Fibroblast of the aortic adventitia (primary cell): ENCODE data around the gene DTX3. TPM values are rescaled to one million over a fixed set of nuclear protein-coding genes. Genes with fewer than 3 reads are reported as not detected.
A peak's percentile ranks its signal among the peaks of the same experiment; 100 is the strongest.
"Not testable (repeated sequence)": the region's sequence is repeated elsewhere in the genome, so short reads cannot be mapped to it uniquely, and the experiment has no call there.

Experiments
- DNase-seq: peaks from one replicate; pipeline ENCODE4 v3.0.0-alpha.2; 2010; ENCODE audit warnings: low read depth
- H3K4me3 ChIP-seq: 2 replicates; pipeline ENCODE4 v1.5.1; 2011; ENCODE audit warnings: low read depth, mild to moderate bottlenecking, control low read depth, low read length, moderate library complexity
- total RNA-seq: library from RNA; depleted of rRNA; stranded (reverse); fragments of >200 nt; gene quantifications from 2 replicates; pipeline ENCODE4 v1.2.3, GENCODE V29; 2012; ENCODE audit warnings: low replicate concordance
- TF ChIP-seq, protein P1 (sequence below): IDR thresholded peaks from 2 replicates; pipeline ENCODE4 v1.5.1; 2011; ENCODE audit warnings: mild to moderate bottlenecking, low read length, control low read depth, inconsistent platforms; ENCODE audit not compliant: insufficient read depth

Gene DTX3
- total RNA-seq, 1 donor: 16.9 TPM

DNA sequence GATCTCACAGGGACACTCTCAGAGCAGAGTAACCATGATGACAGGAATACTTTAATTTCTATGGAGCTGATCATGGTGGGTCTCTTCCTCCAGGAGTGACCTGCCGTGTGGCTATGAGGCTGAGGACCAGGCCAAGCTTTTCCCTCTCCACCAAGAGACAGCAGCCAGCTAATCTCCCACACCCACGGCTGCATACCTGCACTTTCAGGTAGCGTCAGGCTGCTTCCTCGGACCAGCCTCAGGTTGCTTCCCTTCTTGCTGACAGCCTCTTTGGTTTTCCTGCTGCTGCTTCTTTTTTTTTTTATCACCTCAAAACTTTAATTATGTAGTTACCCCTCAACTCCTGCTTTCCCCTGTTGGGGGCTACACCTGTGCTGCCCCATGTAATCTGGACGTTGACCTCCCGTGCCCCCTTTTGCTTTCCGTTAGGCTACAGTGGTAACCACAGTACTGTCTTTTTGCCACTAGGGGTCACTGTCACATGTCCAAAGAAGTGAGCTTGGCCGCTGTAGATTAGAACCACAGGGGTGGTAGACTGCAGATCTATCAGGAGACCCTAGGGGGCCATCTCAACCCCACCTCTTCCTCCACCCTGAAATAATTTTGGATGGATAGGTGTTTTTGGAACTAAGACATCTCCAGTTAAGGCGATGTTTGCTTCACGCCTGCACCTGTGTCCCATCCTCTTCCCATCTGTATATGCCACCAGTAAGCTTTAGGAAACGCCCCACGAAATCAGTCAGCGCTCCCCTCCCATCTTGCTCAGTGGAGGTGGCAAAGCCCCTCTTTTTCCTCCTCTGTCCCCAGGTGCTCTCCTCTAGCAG lies 21.4 kb upstream of the DTX3 start:
- DNase-seq: peak; percentile 87
- TF ChIP-seq, protein P1, sequence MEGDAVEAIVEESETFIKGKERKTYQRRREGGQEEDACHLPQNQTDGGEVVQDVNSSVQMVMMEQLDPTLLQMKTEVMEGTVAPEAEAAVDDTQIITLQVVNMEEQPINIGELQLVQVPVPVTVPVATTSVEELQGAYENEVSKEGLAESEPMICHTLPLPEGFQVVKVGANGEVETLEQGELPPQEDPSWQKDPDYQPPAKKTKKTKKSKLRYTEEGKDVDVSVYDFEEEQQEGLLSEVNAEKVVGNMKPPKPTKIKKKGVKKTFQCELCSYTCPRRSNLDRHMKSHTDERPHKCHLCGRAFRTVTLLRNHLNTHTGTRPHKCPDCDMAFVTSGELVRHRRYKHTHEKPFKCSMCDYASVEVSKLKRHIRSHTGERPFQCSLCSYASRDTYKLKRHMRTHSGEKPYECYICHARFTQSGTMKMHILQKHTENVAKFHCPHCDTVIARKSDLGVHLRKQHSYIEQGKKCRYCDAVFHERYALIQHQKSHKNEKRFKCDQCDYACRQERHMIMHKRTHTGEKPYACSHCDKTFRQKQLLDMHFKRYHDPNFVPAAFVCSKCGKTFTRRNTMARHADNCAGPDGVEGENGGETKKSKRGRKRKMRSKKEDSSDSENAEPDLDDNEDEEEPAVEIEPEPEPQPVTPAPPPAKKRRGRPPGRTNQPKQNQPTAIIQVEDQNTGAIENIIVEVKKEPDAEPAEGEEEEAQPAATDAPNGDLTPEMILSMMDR: peak; percentile 92
- no peak overlapping the region for H3K4me3 ChIP-seq

DNA sequence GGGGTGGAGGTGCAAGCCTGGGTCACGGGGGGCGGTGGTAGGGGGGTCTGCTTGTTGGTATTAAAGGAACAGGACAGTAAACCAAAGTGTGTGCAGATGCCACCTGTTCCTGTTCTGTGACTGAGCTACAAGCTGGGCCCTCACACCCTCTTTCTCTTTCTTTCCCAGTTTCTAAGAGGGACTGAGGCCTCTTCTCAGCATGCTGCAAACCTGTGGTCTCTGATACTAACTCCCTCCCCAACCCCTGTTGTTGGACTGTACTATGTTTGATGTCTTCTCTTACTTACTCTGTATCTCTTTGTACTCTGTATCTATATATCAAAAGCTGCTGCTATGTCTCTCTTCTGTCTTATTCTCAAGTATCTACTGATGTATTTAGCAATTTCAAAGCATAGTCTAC lies 20.6 kb upstream of the DTX3 start:
- no peak overlapping the region for H3K4me3 ChIP-seq
- DNase-seq: no peak
- TF ChIP-seq, protein P1: no peak

DNA sequence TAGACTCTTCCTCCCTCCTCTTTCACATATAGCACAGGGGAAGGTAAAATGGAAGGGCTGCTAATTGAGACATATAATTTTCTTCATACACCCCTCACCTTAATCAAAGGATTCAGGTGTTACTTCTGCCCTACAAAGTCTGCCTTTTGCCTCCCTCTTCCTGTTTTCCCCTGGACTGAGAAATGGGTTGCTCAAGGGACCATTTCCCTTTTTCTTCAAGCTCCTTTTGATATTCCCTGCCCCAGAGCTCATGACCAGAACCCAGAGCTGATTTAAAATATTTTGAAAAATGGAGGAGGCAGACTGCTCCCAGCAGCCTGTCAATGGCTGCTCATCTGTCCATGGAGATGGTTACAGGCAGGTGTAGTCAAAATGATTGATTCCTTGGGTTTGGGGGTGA lies 19.9 kb upstream of the DTX3 start:
- no peak overlapping the region for H3K4me3 ChIP-seq
- TF ChIP-seq, protein P1: no peak
- DNase-seq: no peak

DNA sequence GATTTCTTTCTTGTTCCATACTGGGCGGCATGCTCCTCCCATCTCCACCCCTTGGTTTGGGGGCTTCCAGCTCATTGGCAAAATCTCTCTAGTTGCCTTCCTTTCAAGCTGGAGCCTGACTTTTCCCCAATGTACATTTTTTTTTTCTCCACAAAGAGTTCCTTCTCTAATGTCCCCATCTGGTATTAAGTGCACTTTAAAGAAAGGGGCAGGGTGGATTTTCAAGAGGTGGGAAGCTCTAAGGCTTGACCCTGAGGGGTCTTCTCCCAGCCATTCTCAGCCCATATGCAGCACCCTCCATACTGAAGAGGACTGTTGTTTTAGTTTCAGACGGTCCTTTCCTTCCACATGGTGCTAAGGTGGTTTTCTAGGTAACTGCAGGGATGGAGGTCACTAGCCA lies 19.5 kb upstream of the DTX3 start:
- no peak for DNase-seq
- TF ChIP-seq, protein P1: no peak

DNA sequence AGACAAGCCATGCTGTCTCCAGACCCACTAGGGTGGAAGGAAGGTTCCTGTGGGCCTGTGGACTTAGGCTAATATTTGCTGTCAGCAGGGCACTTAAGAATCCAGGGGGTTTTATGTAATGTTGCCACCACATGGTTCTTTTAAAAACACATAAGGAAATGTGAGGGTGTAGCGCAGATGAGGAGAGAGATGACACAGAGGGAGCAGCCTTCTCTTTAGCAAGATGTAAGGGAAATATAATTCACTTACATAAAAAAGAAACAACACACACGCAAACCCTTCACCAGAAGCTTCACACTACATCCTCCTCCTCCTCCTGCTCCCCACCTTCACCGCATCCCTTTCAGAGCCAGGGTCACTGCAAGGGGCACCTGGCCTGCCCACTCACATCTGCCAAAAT lies 18.5 kb upstream of the DTX3 start:
- H3K4me3 ChIP-seq: no peak overlapping the region
- TF ChIP-seq, protein P1: no peak
- no peak for DNase-seq

More for the DNA sequence above, 19.5 kb upstream of the DTX3 start:
- no peak overlapping the region for H3K4me3 ChIP-seq

DNA sequence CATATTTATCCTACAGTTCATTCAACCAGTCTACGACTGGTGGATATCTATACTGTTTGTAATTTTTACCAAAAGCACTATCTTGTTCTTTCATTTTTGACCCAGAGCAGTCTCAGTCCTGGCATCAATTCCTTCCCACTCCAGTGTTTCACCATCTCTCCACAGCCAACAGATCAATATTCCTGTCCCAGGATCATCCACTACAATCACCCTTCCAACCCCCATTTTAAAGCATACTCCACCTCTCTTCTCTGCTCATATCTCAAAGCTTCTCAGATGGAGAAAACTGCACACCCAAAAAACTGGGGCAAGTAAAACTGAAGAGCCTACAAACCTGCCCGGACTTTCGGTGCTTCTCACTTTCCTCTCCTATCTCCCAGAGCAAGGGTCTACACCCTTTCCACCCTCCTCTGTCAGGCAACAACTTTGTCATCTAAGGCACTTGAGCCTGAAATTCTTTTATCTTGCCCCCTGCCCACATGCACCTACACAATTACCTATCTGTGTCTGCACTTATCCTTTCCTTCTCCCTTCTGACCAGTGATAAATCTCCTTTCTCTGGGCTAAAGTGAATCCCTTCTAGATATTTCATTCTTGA lies 17.7 kb upstream of the DTX3 start:
- no peak for DNase-seq
- TF ChIP-seq, protein P1: no peak
- H3K4me3 ChIP-seq: no peak overlapping the region

DNA sequence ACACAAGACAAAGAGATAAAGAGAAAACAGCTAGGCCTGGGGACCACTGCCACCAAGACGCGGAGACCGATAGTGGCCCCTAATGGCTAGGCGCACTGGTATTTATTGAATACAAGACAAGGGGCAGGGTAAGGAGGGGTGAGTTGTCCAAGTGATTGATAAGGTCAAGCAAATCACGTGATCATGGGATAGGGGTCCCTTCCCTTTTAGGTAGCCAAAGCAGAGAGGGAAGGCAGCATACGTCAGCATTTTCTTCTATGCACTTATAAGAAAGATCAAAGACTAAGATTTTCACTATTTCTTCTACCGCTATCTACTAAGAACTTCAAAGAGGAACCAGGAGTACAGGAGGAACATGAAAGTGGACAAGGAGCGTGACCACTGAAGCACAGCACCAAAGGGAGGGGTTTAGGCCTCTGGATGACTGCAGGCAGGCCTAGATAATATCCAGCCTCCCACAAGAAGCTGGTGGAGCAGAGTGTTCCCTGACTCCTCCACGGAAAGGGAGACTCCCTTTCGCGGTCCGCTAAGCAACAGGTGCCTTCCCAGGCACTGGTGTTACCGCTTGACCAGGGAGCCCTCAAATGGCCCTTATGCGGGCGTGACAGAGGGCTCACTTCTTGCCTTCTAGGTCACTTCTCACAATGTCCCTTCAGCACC lies 15.5 kb upstream of the DTX3 start:
- DNase-seq, H3K4me3 ChIP-seq: not testable (repeated sequence)
